HG03025 (cell line): Measurements from ENCODE around the gene HTR3E.
"Not testable (repeated sequence)": the region's sequence is repeated elsewhere in the genome, so short reads cannot be mapped to it uniquely, and the experiment has no call there.

Experiments
- ATAC-seq: cut with Tn5 transposase; IDR thresholded peaks from one replicate; pipeline ENCODE4 v1.9.1; 2021; ENCODE audit warnings: mild to moderate bottlenecking, moderate library complexity; ENCODE audit not compliant: unreplicated experiment, low FRiP score

The HTR3E gene

DNA sequence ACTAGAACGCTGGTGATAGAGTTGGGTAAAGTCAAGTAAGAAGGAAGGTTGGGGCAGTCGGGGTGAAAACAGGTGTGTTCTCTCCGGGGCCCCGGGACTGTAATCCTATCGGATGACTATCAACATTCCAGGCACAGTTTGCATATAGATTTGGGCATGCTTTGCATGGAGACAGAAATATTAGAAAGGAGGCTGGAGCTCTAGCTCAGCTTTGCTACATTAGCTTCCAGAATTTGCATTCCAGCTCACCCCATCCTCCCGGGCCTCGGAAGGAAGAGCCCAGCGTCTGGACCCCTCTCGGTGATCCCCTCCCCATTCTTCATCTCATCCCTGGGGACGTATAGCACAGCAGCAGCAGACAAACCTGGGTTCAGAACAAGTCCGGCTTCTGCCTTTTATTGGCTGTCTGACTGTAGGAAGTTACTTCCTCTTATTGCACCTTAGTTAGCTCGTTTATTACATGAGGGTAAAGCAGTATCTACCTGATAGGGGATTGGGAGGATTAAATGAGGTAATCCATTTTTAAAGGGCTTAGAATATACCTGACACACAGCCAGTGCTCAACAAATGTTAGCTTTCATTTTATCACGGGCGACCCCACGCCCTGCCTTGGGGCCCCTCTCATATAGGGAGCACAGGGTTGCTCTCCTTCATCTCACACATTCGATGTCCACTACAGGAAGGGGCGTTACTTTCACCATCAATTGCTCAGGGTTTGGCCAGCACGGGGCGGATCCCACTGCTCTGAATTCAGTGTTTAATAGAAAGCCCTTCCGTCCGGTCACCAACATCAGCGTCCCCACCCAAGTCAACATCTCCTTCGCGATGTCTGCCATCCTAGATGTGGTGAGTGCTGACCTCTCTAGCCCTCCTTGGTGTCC, 3.2 kb downstream of the HTR3E start:
- no peak for ATAC-seq

DNA sequence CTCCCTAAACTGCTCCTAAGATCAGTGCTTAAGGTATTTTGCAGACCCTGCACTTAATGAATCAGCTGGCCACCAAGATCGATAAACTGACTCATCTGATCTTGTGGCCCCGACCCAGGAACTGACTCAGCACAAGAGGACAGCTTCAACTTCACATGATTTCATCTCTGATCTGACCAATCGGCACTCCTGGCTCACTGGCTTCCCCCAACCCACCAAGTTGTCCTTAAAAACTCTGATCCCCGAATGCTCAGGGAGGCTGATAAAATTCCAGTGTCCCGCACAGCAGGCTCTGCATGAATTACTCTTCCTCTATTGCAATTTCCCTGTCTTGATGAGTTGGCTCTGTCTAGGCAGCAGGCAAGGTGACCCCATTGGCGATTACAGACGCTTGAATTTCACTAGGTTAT, 13.5 kb downstream of the HTR3E start:
- ATAC-seq = no peak

DNA sequence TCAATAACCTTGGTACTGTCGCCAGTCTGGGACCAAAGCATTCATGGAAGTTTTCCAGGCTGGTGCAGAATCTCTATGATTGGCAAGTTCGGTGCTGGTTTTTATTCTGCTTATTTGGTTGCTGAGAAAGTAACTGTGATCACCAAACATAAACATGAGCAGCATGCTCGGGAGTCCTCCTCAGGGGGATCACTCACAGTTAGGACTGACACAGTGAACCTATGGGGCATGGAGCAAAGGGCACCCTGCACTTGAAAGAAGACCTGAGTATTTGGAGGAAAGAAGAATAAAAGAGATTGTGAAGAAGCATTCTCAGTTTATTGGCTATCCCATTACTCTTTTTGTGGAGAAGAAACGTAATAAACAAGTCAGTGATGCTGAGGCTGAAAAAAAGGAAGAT, 19.2 kb downstream of the HTR3E start:
- no peak for ATAC-seq

DNA sequence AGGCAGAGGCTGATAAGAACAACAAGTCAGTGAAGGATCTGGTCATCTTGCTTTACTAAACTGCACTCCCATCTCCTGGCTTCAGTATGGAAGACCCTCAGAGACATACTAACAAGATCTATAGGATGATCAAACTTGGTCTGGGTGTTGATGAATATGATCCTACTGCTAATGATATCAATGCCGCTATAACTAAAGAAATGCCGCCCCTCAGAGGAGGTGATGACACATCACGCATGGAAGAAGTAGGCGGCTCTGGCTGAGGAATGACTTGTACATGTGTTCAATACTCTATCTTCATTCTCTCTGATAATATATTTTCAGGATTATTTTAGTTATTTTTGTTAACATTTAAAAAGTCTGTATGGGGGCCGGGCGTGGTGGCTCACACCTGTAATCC, 20.8 kb downstream of the HTR3E start:
- no peak for ATAC-seq

DNA sequence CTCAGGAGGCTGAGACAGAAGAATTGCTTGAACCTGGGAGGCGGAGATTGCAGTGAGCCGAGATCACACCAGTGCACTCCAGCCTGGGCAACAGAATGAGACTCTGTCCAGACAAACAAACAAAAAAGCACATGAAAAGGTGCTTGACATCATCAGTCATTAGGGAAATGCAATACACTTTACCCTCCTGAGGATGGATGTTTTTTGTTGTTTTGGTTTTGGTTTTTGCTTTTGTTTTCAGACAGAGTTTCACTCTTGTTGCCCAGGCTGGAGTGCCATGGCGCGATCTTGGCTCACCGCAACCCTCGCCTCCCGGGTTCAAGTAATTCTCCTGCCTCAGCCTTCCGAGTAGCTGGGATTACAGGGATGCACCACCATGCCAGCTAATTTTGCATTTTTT, 24.2 kb downstream of the HTR3E start:
- ATAC-seq = not testable (repeated sequence)

DNA sequence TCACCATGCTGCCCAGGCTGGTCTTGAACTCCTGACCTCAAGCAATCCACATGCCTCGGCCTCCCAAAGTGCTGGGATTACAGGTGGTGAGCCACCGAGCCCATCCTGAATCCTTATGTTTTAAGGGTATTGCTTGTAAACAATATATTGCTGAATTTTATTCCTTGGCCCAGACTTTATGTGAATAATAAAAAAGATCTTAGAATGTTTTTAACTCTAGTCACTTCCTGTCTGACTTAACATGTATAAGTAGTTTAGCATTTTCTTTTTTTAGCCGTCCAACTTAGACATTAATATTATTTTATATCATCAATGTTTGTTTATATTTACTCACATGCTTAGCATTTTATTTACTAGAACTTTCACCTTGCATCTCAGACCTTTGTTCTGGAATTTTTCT, 29.1 kb downstream of the HTR3E start:
- ATAC-seq = no peak

DNA sequence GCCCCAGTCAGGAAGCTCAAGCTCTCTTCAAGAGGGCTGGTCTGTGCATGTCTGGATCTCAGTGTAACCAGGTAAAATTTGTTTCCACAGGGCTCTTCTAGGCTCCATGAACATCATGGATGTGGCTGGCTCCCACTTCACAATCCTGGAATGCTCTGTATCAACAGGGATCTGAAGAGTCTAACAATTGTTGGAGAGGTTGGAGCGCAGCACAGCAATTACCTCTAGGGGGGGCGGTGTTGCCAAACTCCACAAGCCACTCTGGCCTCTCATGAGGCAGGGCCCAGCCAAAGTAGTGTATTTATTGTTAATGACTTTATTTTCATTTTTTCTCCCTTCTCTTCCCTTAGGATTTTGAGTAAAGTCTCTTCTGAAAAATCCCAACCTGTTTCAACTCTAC, 32.1 kb downstream of the HTR3E start:
- ATAC-seq = no peak

DNA sequence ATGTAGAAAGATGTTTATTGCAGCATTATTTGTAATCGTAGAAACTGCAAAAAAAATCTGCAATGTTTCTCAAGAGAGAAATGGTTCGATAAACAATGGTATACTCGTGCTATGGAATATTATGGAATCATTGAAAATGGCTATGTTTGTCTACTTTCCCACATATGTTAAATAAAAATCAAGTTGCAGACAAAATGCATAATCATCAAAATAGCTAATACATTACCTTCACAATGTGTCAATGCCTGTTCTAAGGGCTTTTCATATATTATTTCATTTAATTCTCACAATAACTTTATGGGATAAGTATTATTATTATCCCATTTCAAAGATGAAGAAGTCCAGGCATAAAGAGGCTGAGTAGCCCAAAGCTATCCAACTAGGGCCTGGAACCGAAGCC, 36.1 kb downstream of the HTR3E start:
- no peak for ATAC-seq

DNA sequence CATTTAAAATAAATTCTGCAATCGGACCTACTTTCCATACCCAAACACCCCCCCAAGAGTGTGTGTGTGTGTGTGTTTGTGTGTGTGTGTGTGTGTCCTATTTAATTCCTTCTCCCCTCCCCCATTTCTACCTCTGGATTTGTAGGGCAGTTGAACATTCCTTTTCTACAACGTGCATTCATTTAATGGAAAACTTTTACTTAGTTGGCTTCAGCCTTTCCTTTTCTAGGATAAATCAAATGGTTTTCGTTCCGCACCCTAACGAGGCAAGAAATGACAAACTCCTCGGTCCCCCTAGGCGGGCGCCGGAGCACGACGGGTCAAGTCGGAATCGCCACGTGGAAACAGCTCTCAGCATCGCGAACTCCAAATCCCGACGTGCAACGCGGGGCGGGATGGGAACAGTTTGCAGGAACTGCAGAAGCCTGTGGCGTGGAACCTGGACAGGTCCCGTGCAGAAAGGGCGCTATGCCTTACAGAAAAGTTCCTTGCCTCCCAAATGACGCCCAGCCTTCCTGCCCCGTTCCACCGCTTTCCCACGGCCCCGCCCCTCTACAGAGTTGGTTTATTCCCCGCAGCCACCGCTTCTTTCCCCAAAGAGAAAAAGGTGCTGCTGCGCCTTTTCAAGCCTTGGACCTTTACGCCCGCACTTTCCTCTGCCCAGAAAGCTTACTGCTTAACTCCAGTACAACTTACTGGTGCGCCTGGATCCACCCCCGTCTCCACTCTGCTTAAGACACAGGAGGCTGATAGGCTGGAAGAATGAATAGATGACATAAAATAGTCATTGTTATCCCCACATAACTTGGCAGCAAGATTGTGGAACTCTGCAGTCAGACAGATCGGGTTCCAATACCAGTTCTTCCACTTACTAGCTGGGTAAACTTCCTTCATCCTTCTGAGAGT, 37.2 kb downstream of the HTR3E start:
- peak; percentile 4 for ATAC-seq

DNA sequence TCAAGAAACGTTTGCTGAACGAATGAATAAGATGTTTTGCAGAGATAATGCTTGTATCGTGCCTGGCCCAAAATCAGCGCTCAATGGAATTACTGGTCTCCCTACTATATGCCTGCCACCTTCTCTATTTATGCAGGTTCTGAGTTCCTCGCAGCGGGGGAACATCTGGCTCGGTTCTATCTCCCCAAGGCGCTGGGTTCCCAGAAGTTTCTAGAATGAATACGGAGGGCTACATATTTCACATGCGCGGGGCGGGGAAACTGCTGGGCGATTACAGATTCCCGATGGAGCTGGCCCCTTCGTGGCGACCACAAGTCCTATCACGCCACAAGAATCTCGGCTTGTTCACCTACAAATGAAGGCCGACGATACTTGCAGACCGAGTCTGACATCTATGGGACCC, 37.9 kb downstream of the HTR3E start:
- peak; percentile 22 for ATAC-seq

DNA sequence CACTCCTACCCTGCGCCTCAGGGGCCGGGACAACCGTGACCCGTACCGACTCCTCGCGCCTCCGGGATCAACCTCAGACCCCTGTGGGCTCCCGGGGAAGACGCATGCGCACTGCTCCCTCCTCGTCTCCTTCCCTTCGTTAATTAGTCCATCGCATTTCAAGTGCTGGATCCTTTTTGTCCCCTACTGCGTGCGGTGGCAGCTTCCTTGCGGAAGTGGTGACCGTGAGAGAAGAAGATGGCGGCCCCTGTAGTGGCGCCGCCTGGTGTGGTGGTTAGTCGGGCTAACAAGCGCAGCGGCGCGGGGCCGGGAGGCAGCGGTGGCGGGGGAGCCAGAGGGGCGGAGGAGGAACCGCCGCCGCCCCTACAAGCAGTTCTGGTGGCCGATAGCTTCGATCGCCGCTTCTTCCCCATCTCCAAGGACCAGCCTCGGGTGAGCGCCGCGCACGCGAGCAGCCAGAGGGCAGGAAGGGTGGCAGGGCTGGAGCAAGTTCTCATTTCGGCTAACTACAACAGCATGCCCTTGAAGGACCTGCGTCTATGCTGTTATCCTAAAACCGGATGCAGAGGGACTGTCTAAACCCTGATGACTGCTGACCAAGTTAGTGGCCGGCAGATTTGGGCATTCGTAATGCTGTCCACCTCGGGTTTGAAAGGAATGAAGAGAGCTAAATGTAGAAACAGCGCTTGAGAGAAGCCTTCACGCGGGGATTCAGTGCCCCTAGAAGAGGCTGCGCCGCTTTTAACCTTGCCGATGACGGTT, 38.5 kb downstream of the HTR3E start, which contains the start of gene EIF2B5:
Gene EIF2B5, plus strand, starts transcription at position 210 of the 762 bp plus-strand sequence. Its CDS starts 28 bp downstream, at position 238.
- peak; percentile 88 for ATAC-seq

DNA sequence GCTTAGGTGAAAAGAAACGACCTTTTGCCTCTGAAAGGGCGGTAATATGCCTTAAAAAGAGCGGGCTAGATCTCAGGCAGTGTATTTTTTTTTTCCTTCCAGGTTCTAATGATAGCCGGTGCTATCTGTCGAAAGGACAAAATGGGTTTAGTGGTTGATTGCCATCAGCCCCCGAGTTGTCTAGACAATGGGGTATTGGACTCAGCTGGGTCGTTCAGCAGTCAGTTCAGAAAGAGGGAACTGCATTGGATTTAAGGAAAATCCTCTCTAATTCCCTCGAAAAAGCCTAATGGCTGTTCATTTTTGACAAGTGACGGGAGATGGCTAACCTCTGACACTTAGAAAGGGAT, 39.0 kb downstream of the HTR3E start:
- ATAC-seq = no peak

DNA sequence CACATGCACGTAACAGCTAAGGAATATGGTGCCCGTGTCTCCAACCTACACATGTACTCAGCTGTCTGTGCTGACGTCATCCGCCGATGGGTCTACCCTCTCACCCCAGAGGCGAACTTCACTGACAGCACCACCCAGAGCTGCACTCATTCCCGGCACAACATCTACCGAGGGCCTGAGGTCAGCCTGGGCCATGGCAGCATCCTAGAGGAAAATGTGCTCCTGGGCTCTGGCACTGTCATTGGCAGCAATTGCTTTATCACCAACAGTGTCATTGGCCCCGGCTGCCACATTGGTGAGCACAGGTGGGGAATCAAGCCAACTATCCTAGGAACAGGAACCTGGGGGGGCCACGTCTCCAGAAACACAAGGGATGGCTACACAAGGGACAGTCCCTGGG, 43.6 kb downstream of the HTR3E start:
- ATAC-seq = no peak

DNA sequence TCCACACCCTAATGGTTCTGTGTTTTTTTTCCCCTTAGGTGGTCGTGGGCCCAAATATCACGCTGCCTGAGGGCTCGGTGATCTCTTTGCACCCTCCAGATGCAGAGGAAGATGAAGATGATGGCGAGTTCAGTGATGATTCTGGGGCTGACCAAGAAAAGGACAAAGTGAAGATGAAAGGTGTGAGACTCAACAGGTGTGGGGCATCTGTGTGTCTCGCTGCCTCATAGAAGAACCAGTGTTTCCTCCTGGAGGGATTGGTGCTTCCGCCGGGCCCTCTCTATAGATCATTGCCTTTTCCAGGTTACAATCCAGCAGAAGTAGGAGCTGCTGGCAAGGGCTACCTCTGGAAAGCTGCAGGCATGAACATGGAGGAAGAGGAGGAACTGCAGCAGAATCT, 45.3 kb downstream of the HTR3E start:
- no peak for ATAC-seq

DNA sequence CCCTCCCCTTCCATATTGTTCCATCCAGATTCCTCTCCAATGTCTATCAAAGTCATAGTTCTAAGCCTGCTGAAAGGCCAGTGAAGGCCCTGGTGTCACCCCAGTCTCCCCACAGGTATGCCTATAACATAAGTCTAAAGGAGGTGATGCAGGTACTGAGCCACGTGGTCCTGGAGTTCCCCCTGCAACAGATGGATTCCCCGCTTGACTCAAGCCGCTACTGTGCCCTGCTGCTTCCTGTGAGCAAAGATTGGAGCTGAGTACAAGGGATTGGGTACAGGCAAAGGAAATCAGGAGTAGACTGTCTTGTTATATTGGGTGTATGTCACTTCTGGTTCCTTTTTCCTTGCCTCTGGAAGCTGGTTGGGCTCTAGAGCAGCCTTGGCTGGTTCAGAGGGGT, 46.5 kb downstream of the HTR3E start:
- ATAC-seq = no peak

DNA sequence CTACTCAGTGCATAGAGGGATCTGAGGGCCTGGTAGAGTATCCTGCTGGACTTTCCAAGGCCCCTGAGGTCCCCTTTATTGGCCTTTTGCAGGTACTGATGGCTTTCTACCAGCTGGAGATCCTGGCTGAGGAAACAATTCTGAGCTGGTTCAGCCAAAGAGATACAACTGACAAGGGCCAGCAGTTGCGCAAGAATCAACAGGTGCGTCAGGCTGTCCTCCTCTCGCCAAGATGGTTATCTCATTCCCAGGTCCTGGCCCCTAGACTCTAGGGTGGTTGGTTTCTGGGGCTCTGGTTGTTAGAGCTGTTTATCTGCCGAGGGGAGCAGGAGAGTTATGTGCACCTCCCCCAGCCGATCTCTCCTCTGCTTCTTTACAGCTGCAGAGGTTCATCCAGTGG, 47.6 kb downstream of the HTR3E start:
- ATAC-seq = no peak

DNA sequence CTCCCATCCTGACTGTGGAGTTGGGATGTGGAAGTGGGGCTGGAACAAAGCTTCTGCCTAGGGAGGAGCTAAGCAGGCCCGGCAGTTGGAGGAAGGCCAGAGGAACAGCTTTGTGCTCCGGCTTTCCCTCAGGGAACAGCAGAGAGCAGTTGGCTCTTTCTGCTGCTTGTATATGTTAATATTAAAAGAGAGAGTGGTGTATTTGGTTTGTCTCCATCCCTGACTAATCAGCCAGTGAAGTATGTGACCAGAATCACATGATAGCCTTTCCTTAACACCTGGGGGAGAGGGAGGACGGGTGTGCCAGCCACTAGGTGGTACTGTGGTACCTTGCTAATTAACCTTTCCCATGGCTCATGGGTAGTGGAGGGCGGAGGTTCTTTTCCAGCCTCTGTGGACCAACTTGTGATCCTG, 48.3 kb downstream of the HTR3E start:
- no peak for ATAC-seq

DNA sequence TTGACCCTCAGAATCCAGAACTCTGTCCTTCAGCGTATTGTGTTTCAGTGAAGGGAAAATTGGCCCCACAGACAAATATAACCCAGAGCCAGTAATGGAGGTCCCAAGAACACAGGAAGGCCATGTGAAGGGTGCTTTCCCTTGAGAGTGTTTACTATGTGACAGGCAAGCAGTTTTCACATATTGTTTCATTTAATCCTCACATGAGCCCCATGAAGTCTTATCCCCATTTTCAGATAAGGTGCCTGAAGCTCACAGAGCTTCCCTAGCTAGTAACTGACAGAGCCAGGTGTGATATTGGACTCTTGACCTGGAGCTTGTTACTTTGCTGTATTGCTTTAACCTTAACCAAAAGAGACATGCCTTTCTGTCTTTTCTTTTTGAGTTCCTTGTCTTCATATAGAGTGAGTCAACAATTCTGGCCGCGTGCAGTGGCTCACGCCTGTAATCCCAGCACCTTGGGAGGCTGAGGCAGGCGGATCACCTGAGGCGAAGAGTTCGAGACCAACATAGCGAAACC, 48.9 kb downstream of the HTR3E start:
- no peak for ATAC-seq

DNA sequence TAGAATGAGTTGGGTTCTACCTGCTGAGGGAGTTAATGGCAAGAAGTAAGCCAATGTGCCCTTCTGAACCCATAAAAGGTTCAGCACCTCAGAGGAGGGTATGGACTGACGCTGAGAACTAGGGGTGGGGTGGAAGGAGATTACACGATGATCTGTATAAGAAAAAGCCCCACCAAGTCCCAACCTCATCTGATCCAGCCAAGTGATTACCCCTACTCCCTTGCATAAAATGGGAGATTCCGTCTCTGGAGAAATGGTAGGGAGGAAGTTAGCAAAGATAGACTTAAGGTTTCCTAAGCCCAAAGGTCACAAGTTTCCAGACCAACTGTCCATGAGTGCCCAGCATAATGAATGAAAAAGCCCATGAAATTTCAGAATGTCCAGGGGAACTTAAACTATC, 51.2 kb downstream of the HTR3E start:
- no peak for ATAC-seq

DNA sequence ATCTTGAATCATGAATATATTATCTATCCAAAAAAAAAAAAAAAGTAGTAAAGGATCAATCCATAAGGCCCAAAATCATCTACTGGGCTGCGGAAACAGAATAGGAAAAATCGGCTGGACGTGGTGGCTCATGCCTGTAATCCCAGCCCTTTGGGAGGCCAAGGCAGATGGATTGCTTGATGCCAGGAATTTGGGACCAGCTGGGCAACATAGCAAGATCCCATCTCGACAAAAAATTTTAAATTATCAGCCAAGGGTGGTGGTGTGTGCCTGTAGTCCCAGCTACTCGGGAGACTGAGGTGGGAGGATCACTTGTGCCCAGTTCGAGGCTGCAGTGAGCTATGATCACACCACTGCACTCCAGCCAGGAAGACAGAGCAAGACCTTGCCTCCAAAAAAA, 52.3 kb downstream of the HTR3E start:
- no peak for ATAC-seq

DNA sequence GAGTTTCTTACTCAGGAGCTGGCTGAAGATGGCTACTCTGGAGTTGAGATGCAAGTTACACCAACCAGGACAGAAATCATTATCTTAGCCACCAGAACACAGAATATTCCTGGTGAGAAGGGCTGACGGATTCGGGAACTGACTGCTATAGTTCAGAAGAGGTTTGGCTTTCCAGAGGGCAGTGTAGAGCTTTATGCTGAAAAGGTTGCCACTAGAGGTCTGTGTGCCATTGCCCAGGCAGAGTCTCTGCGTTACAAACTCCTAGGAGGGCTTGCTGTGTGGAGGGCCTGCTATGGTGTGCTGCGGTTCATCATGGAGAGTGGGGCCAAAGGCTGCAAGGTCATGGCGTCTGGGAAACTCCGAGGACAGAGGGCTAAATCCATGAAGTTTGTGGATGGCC, 52.9 kb downstream of the HTR3E start:
- ATAC-seq = not testable (repeated sequence)
